SK-N-MC (cell line): ENCODE data around the gene SLC35E1.

Experiments used
- DNase-seq: peaks from one replicate; pipeline ENCODE4 v3.0.0-alpha.2; 2011; ENCODE audit warnings: low read depth, low spot score
- H3K27ac ChIP-seq: fragments of 200-600 bp; sonication (generic); 2 replicates; pipeline ENCODE4 v1.5.1; 2016; ENCODE audit warnings: mixed run types
- H3K36me3 ChIP-seq: fragments of 200-600 bp; sonication (generic); 2 replicates; pipeline ENCODE4 v1.6.1; 2017; ENCODE audit warnings: antibody characterized with exemption, low read length, mixed read lengths; ENCODE audit not compliant: insufficient read depth
- H3K4me3 ChIP-seq: fragments of 200-600 bp; sonication (generic); 2 replicates; pipeline ENCODE4 v1.5.1; 2016
- H3K9ac ChIP-seq: fragments of 200-600 bp; sonication (generic); 2 replicates; pipeline ENCODE4 v1.8.0; 2017; ENCODE audit warnings: mixed run types, mixed read lengths; ENCODE audit not compliant: insufficient read length
- H3K9me3 ChIP-seq: fragments of 200-600 bp; sonication (generic); 2 replicates; pipeline ENCODE4 v1.6.1; 2017; ENCODE audit warnings: low read depth, mild to moderate bottlenecking, antibody characterized with exemption, low read length, moderate library complexity, mixed read lengths
- EZH2 ChIP-seq: fragments of 200-600 bp; sonication (generic); IDR thresholded peaks from one replicate; pipeline ENCODE4 v1.6.1; 2017; ENCODE audit warnings: antibody characterized with exemption
- FOXP2 ChIP-seq: optimal IDR thresholded peaks from 2 replicates; pipeline ENCODE3; 2011; ENCODE audit warnings: mild to moderate bottlenecking, moderate library complexity; ENCODE audit not compliant: insufficient read depth; ENCODE audit errors: extremely low read length, control extremely low read depth
- POLR2AphosphoS5 ChIP-seq: IDR thresholded peaks from 2 replicates; pipeline ENCODE4 v1.6.1; 2012; ENCODE audit warnings: mild to moderate bottlenecking, low read depth, low read length, borderline replicate concordance

Gene SLC35E1

DNA sequence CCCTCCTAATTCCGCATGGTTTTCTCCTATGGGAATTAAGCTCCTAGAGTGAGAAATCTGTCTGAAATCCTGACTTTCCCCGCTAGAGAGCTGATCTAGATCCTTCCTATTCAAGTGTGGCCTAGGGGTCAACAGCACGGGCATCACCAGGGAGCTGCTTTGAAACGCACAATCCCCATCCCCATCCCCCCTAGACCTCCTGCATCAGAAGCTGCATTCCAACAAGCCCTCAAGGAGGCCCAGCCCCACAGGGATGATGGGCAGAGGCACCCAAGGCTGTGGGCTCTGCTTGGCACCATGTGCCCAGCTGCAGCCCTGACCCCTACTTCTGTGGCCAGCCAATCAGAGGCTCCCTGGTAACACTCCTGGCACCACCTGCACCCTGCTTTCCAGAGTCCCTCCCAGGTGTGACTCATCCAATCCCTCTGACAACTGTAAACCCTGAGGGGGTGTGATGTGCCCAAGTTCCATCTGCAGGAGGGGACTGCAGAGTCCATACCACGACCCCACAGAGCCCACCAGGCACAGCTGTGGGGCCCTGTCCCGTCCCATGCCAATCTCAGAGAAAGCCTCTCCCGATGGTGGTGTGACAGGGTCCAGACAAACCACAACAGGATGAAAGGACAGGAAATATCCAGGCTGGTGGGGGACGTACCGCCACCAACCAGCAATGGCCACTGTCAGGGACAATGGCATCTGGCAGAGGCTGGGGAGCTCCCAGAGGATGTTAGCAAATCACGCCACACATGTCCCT is 19.8 kb upstream of the SLC35E1 start:
- TF ChIP-seq FOXP2 (no peak), EZH2 (no peak), POLR2AphosphoS5 (no peak)
- Histone ChIP-seq H3K27ac (no peak overlapping the region), H3K9ac (no peak overlapping the region), H3K4me3 (no peak overlapping the region), H3K9me3 (no peaks in the 10 kb centered on the region), H3K36me3 (no peaks in the 10 kb centered on the region)
- no peak for DNase-seq

GRCh38 chr19:16590876-16591802 is 18.9 kb upstream of the SLC35E1 start:
- Histone ChIP-seq H3K36me3 (no peaks in the 10 kb centered on the region), H3K4me3 (no peak overlapping the region), H3K9me3 (no peaks in the 10 kb centered on the region), H3K27ac (no peak overlapping the region), H3K9ac (no peak overlapping the region)
- DNase-seq = no peak
- no peak for TF ChIP-seq FOXP2
- TF ChIP-seq EZH2 = no peak
- TF ChIP-seq POLR2AphosphoS5 = no peak

GRCh38 chr19:16589917-16590316 is 17.7 kb upstream of the SLC35E1 start:
- H3K9ac ChIP-seq = no peak overlapping the region
- no peaks in the 10 kb centered on the region for H3K36me3 ChIP-seq
- no peak for TF ChIP-seq EZH2
- no peak for TF ChIP-seq FOXP2
- TF ChIP-seq POLR2AphosphoS5 = no peak
- H3K4me3 ChIP-seq = no peak overlapping the region
- no peaks in the 10 kb centered on the region for H3K9me3 ChIP-seq
- no peak for DNase-seq
- no peak overlapping the region for H3K27ac ChIP-seq

GRCh38 chr19:16588824-16589577 is 16.8 kb upstream of the SLC35E1 start:
- Histone ChIP-seq H3K36me3 (no peaks in the 10 kb centered on the region), H3K27ac (no peak overlapping the region), H3K4me3 (no peak overlapping the region), H3K9ac (no peak overlapping the region), H3K9me3 (no peaks in the 10 kb centered on the region)
- no peak for TF ChIP-seq FOXP2
- no peak for TF ChIP-seq POLR2AphosphoS5
- no peak for TF ChIP-seq EZH2
- DNase-seq = no peak

- H3K36me3 ChIP-seq = no peaks in the 10 kb centered on the region
- no peak overlapping the region for H3K9ac ChIP-seq
- no peak for DNase-seq
- H3K27ac ChIP-seq = no peak overlapping the region
- no peak for TF ChIP-seq FOXP2
- TF ChIP-seq EZH2 = no peak
- TF ChIP-seq POLR2AphosphoS5 = no peak
- H3K4me3 ChIP-seq = peak overlapping the region; percentile 29; the same call in 1 of the 2 replicates
- no peaks in the 10 kb centered on the region for H3K9me3 ChIP-seq
These were observed 15.9 kb upstream of the SLC35E1 start for GRCh38 chr19:16587833-16588823.

- Histone ChIP-seq H3K9me3 (no peaks in the 10 kb centered on the region), H3K27ac (no peak overlapping the region), H3K9ac (no peak overlapping the region), H3K4me3 (no peak overlapping the region), H3K36me3 (no peaks in the 10 kb centered on the region)
- TF ChIP-seq EZH2 = no peak
- TF ChIP-seq FOXP2 = no peak
- TF ChIP-seq POLR2AphosphoS5 = no peak
- no peak for DNase-seq
These were observed 15.0 kb upstream of the SLC35E1 start for GRCh38 chr19:16586991-16587832.

GRCh38 chr19:16586477-16586871 is 14.3 kb upstream of the SLC35E1 start:
- Histone ChIP-seq H3K9ac (no peak overlapping the region), H3K36me3 (no peaks in the 10 kb centered on the region), H3K27ac (no peak overlapping the region), H3K4me3 (no peak overlapping the region), H3K9me3 (no peaks in the 10 kb centered on the region)
- DNase-seq = no peak
- TF ChIP-seq FOXP2 (no peak), EZH2 (no peak), POLR2AphosphoS5 (no peak)
